IMR-90 (cell line): ENCODE measurements around the gene ACTR5. TPM values are rescaled to one million over a fixed set of nuclear protein-coding genes. Genes with fewer than 3 reads are reported as not detected.

Source experiments
- ATAC-seq: fragments of 200-7000 bp; cut with Tn5 transposase; 2 replicates; pipeline ENCODE4 v1.9.1; 2020; ENCODE audit warnings: low read depth, mild to moderate bottlenecking, moderate library complexity
- BruUV-seq: library from RNA; stranded (reverse); fragments of 400-500 nt; replicated peaks from 2 replicates; lab custom pipeline; 2021; lab: Mats Ljungman, UMichigan
- CTCF ChIA-PET: fragments of 300-600 bp; formaldehyde crosslinking; extraction: SDS; loops from one replicate; lab custom pipeline; 2021; ENCODE audit warnings: antibody characterized with exemption; lab: Yijun Ruan, JAX
- POLR2A ChIA-PET: fragments of 300-600 bp; sonication (Branson Sonifier 250); formaldehyde crosslinking; loops from one replicate; lab custom pipeline; 2022; ENCODE audit warnings: antibody characterized with exemption; ENCODE audit not compliant: unreplicated experiment; lab: Charles Lee
- DNase-seq: peaks from one replicate; pipeline ENCODE4 v3.0.0; 2013
- H2AFZ ChIP-seq: replicated peaks from 2 replicates; pipeline ENCODE3; 2013; ENCODE audit warnings: low read length, mild to moderate bottlenecking; ENCODE audit not compliant: poor library complexity
- H2AK5ac ChIP-seq: 2 replicates; pipeline ENCODE4 v1.6.1; 2013; ENCODE audit warnings: low read depth, low read length, inconsistent platforms
- H2AK9ac ChIP-seq: replicated peaks from 2 replicates; pipeline ENCODE3; 2013; ENCODE audit warnings: mild to moderate bottlenecking, low read depth, low read length, moderate library complexity; ENCODE audit not compliant: poor library complexity
- H2BK120ac ChIP-seq: 2 replicates; pipeline ENCODE4 v1.6.1; 2013; ENCODE audit warnings: low read depth, low read length, inconsistent platforms
- H2BK15ac ChIP-seq: 3 replicates; pipeline ENCODE4 v1.6.1; 2013; ENCODE audit warnings: low read depth, low read length, inconsistent platforms
- H2BK20ac ChIP-seq: 2 replicates; pipeline ENCODE4 v1.6.1; 2013; ENCODE audit warnings: low read depth, mild to moderate bottlenecking, inconsistent platforms, low read length, moderate library complexity
- H2BK5ac ChIP-seq: 2 replicates; pipeline ENCODE4 v1.6.1; 2013; ENCODE audit warnings: mild to moderate bottlenecking, low read depth, low read length, inconsistent platforms; ENCODE audit not compliant: poor library complexity, severe bottlenecking
- H3K14ac ChIP-seq: replicated peaks from 2 replicates; pipeline ENCODE4 v1.6.1; 2013; ENCODE audit warnings: low read depth, low read length, inconsistent platforms
- H3K18ac ChIP-seq: 2 replicates; pipeline ENCODE4 v1.6.1; 2013; ENCODE audit warnings: low read depth, low read length, control low read depth
- H3K23ac ChIP-seq: 2 replicates; pipeline ENCODE4 v1.6.1; 2013; ENCODE audit warnings: low read depth, low read length, inconsistent platforms
- H3K27ac ChIP-seq: 2 replicates; pipeline ENCODE4 v1.5.1; 2013; ENCODE audit warnings: mild to moderate bottlenecking, control low read depth, low read length; ENCODE audit not compliant: insufficient read depth
- H3K27me3 ChIP-seq: 2 replicates; pipeline ENCODE4 v1.6.1; 2013; ENCODE audit warnings: low read length; ENCODE audit not compliant: control insufficient read depth, insufficient read depth
- H3K36me3 ChIP-seq: 2 replicates; pipeline ENCODE4 v1.6.1; 2013; ENCODE audit warnings: low read length, mixed read lengths; ENCODE audit not compliant: control insufficient read depth, insufficient read depth
- H3K4ac ChIP-seq: 2 replicates; pipeline ENCODE4 v1.6.1; 2013; ENCODE audit warnings: low read depth, low read length, inconsistent platforms
- H3K4me1 ChIP-seq: 2 replicates; pipeline ENCODE4 v1.6.1; 2013; ENCODE audit warnings: low read length, mixed read lengths; ENCODE audit not compliant: control insufficient read depth, insufficient read depth
- H3K4me2 ChIP-seq: 2 replicates; pipeline ENCODE4 v1.6.1; 2013; ENCODE audit warnings: low read depth, mild to moderate bottlenecking, control low read depth, low read length, moderate library complexity
- H3K4me3 ChIP-seq: 2 replicates; pipeline ENCODE4 v1.5.1; 2013; ENCODE audit warnings: low read depth, mild to moderate bottlenecking, control low read depth, low read length, moderate library complexity; ENCODE audit not compliant: insufficient read depth
- H3K56ac ChIP-seq: 2 replicates; pipeline ENCODE4 v1.6.1; 2013; ENCODE audit warnings: low read length, inconsistent platforms; ENCODE audit not compliant: insufficient read depth; ENCODE audit errors: extremely low read depth
- H3K79me1 ChIP-seq, 2 experiments: 2 replicates each; pipeline ENCODE4 v1.6.1; 2013; ENCODE audit warnings: low read length in 2 of 2, inconsistent platforms in 1 of 2, low read depth in 1 of 2
- H3K9ac ChIP-seq: 2 replicates; pipeline ENCODE4 v1.6.1; 2013; ENCODE audit warnings: low read depth, low read length, control low read depth
- H3K9me1 ChIP-seq: 2 replicates; pipeline ENCODE4 v1.6.1; 2013; ENCODE audit warnings: low read length, inconsistent platforms; ENCODE audit not compliant: insufficient read depth
- H3K9me3 ChIP-seq: 2 replicates; pipeline ENCODE4 v1.6.1; 2013; ENCODE audit warnings: low read length; ENCODE audit not compliant: control insufficient read depth, insufficient read depth
- H4K20me1 ChIP-seq: 2 replicates; pipeline ENCODE4 v1.6.1; 2013; ENCODE audit warnings: low read length, inconsistent platforms; ENCODE audit not compliant: insufficient read depth
- H4K5ac ChIP-seq: 2 replicates; pipeline ENCODE4 v1.6.1; 2013; ENCODE audit warnings: mild to moderate bottlenecking, low read depth, low read length, control low read depth
- H4K8ac ChIP-seq, 2 experiments: 2 replicates each; pipeline ENCODE4 v1.6.1; 2013; ENCODE audit warnings: low read depth in 2 of 2, low read length in 2 of 2, control low read depth in 1 of 2, inconsistent platforms in 1 of 2
- H4K91ac ChIP-seq: 2 replicates; pipeline ENCODE4 v1.6.1; 2013; ENCODE audit warnings: low read depth, low read length, inconsistent platforms; ENCODE audit not compliant: insufficient read depth
- CEBPB ChIP-seq: IDR thresholded peaks from 2 replicates; pipeline ENCODE4 v1.6.1; 2012; ENCODE audit warnings: low read depth, low read length, improper control_type of control experiment
- CHD1 ChIP-seq: IDR thresholded peaks from 2 replicates; pipeline ENCODE4 v1.6.1; 2012; ENCODE audit warnings: low read depth, low read length, improper control_type of control experiment
- FOS ChIP-seq: fragments of 150-350 bp; IDR thresholded peaks from 2 replicates; pipeline ENCODE4 v1.6.1; 2016; ENCODE audit warnings: low read depth, low read length
- MAZ ChIP-seq: IDR thresholded peaks from 2 replicates; pipeline ENCODE4 v1.6.1; 2012; ENCODE audit warnings: low read depth, mild to moderate bottlenecking, low read length, improper control_type of control experiment, moderate library complexity, borderline replicate concordance
- MXI1 ChIP-seq: IDR thresholded peaks from 2 replicates; pipeline ENCODE4 v1.6.1; 2012; ENCODE audit warnings: low read depth, mild to moderate bottlenecking, low read length, moderate library complexity, borderline replicate concordance
- NFE2L2 ChIP-seq: fragments of 150-350 bp; IDR thresholded peaks from 2 replicates; pipeline ENCODE4 v1.6.1; 2016; ENCODE audit warnings: low read depth, mild to moderate bottlenecking, low read length
- POLR2A ChIP-seq: IDR thresholded peaks from 2 replicates; pipeline ENCODE4 v1.6.1; 2012; ENCODE audit warnings: mild to moderate bottlenecking, low read depth, low read length
- RCOR1 ChIP-seq: IDR thresholded peaks from 2 replicates; pipeline ENCODE4 v1.6.1; 2012; ENCODE audit warnings: mild to moderate bottlenecking, low read length, improper control_type of control experiment; ENCODE audit not compliant: insufficient replicate concordance
- SMC3 ChIP-seq: fragments of 150-350 bp; IDR thresholded peaks from 2 replicates; pipeline ENCODE4 v1.6.1; 2016; ENCODE audit warnings: low read depth, mild to moderate bottlenecking, antibody characterized with exemption, low read length, moderate library complexity
- WGBS, 2 experiments: methylation state at CpG; one replicate each; pipeline versions ENCODE4 v1.1.5 to v1.1.7; 2013; ENCODE audit warnings: missing lambda C conversion rate in 2 of 2; ENCODE audit not compliant: insufficient read length in 1 of 2; ENCODE audit errors: extremely low coverage in 2 of 2; 5-methylcytosine and 5-hydroxymethylcytosine counted together
- dilution Hi-C: fragments of 300-500 bp; cut with HindIII; formaldehyde crosslinking; loops from one replicate; pipeline ENCODE4 v1.14.3; 2018; ENCODE audit warnings: low sequenced_read_pairs; ENCODE audit not compliant: unreplicated experiment
- in situ Hi-C: fragments of 300-500 bp; cut with MboI; formaldehyde crosslinking; loops from 3 replicates; pipeline ENCODE4 v1.14.3; 2019; ENCODE audit warnings: low sequenced_read_pairs, inconsistent platforms, mixed read lengths
- intact Hi-C: fragments of 100-400 bp; cut with micrococcal nuclease; formaldehyde crosslinking; loops from 2 replicates; pipeline ENCODE4 v1.10.0; 2022
- polyA plus RNA-seq, 3 experiments: library from polyadenylated mRNA; depleted of rRNA; stranded (reverse); fragments of >200 nt; gene quantifications; 2 replicates each; pipeline ENCODE4 v1.2.3, GENCODE V29; 2012; ENCODE audit warnings: low replicate concordance in 1 of 3
- total RNA-seq: library from RNA; depleted of rRNA; stranded (reverse); fragments of >200 nt; gene quantifications from 2 replicates; pipeline ENCODE4 v1.2.3, GENCODE V29; 2012
- TF ChIP-seq, protein P1 (sequence below): fragments of 150-350 bp; IDR thresholded peaks from 2 replicates; pipeline ENCODE4 v1.6.1; 2017; ENCODE audit warnings: mild to moderate bottlenecking, antibody characterized with exemption, low read length, low read depth
- TF ChIP-seq, protein P2 (sequence below): conservative IDR thresholded peaks from 2 replicates; pipeline ENCODE4 v1.5.1; 2012; ENCODE audit warnings: mild to moderate bottlenecking, low read depth, low read length, improper control_type of control experiment

The ACTR5 gene
- total and polyA plus RNA-seq, 2 of the 4 experiments (the other 2 are of a cell fraction) = 5.9 to 6.6 TPM

DNA sequence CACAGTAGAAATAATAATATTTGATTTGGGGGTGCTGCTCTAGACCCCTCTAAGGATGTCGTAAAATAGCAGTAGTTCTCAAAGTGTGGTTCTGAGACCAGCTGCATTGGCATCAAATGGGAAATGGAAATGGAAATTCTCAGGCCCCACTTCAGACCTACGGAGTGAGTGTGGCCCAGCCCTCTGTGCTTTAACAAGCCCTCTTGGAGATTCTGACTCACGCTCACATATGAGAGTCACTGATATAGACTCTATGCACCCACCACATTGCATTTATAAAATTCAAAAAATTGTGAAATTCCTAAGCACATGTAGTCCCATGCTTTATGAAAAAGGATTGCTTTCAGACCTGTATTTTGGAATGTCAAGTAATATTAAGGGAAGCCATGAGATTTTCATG lies 43.0 kb downstream of the ACTR5 start:
- Histone ChIP-seq H3K9me1 (no peaks in the 10 kb centered on the region), H2BK15ac (no peak overlapping the region), H3K23ac (no peak overlapping the region), H3K4me3 (no peak overlapping the region), H3K36me3 (no peaks in the 10 kb centered on the region), H2BK5ac (no peak overlapping the region), H2AK9ac (no peak overlapping the region), H3K27ac (no peak overlapping the region), H2BK120ac (no peak overlapping the region), H3K9me3 (no peaks in the 10 kb centered on the region), H4K8ac (no peak overlapping the region), H3K79me1 (no peaks in the 10 kb centered on the region), H3K18ac (no peak overlapping the region), H3K9ac (no peak overlapping the region), H3K4me2 (no peak overlapping the region), H3K4ac (no peak overlapping the region), H3K14ac (no peak overlapping the region), H4K91ac (no peak overlapping the region), H3K27me3 (peaks cover 8% of the 10 kb centered on the region), H4K5ac (no peak overlapping the region), H3K56ac (no peak overlapping the region), H2AK5ac (no peak overlapping the region), H3K4me1 (no peaks in the 10 kb centered on the region), H4K20me1 (no peaks in the 10 kb centered on the region), H2AFZ (no peak overlapping the region), H2BK20ac (no peak overlapping the region)
- ATAC-seq (no peak), DNase-seq (no peak)
- ChIA-PET CTCF (interaction anchor here (1.0 kb wide), 1 partner anchor 46 kb away, joined by 7 read pairs; no protein-coding TSS in a partner anchor), POLR2A (no interaction called here)
- in situ Hi-C loops (no loop called here), dilution Hi-C loops (no loop called here), intact Hi-C loops (no loop called here)
- no CpG with 5 or more reads among the region's 3 CpGs for WGBS, 2 experiments
- TF ChIP-seq MXI1 (no peak), SMC3 (no peak), CEBPB (no peak), CHD1 (no peak), MAZ (no peak), NFE2L2 (no peak), POLR2A (no peak), FOS (no peak), RCOR1 (no peak)
- TF ChIP-seq, protein P1, sequence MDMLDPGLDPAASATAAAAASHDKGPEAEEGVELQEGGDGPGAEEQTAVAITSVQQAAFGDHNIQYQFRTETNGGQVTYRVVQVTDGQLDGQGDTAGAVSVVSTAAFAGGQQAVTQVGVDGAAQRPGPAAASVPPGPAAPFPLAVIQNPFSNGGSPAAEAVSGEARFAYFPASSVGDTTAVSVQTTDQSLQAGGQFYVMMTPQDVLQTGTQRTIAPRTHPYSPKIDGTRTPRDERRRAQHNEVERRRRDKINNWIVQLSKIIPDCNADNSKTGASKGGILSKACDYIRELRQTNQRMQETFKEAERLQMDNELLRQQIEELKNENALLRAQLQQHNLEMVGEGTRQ = no peak
- TF ChIP-seq, protein P2, sequence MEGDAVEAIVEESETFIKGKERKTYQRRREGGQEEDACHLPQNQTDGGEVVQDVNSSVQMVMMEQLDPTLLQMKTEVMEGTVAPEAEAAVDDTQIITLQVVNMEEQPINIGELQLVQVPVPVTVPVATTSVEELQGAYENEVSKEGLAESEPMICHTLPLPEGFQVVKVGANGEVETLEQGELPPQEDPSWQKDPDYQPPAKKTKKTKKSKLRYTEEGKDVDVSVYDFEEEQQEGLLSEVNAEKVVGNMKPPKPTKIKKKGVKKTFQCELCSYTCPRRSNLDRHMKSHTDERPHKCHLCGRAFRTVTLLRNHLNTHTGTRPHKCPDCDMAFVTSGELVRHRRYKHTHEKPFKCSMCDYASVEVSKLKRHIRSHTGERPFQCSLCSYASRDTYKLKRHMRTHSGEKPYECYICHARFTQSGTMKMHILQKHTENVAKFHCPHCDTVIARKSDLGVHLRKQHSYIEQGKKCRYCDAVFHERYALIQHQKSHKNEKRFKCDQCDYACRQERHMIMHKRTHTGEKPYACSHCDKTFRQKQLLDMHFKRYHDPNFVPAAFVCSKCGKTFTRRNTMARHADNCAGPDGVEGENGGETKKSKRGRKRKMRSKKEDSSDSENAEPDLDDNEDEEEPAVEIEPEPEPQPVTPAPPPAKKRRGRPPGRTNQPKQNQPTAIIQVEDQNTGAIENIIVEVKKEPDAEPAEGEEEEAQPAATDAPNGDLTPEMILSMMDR = no peak
- no TSS peak for BruUV-seq
